Gastroesophageal sphincter (tissue), 4 donors: ENCODE measurements around the gene CGB1. TPM values are rescaled to one million over a fixed set of nuclear protein-coding genes. Genes with fewer than 3 reads are reported as not detected.
A peak's percentile ranks its signal among the peaks of the same experiment; 100 is the strongest.
"Not testable (repeated sequence)": the region's sequence is repeated elsewhere in the genome, so short reads cannot be mapped to it uniquely, and the experiment has no call there.

Experiments
- ATAC-seq: fragments of 150-250 bp; one replicate; pipeline ENCODE4 v1.9.1; 2016; ENCODE audit warnings: mild to moderate bottlenecking, moderate library complexity
- H3K27ac ChIP-seq, 4 donors: fragments of 200-600 bp; sonication (generic) in 3 of 4; 1 replicate in 3 of 4; 2 replicates in 1 of 4; pipeline ENCODE4 v1.5.1; 2016 to 2019
- H3K27me3 ChIP-seq: fragments of 200-600 bp; sonication (generic); one replicate; pipeline ENCODE4 v1.5.1; 2019
- H3K36me3 ChIP-seq, 2 donors: fragments of 200-600 bp; sonication (generic); one replicate each; pipeline ENCODE4 v1.5.1; 2019; ENCODE audit warnings: control low read depth in 1 of 2
- H3K4me1 ChIP-seq, 3 donors: fragments of 200-600 bp; sonication (generic); 1 replicate in 2 of 3; 2 replicates in 1 of 3; pipeline ENCODE4 v1.5.1; 2016 to 2019; ENCODE audit warnings: control low read depth in 2 of 3
- H3K4me3 ChIP-seq, 2 donors: fragments of 200-600 bp; sonication (generic); one replicate each; pipeline ENCODE4 v1.5.1; 2019; ENCODE audit warnings: mild to moderate bottlenecking in 1 of 2, moderate library complexity in 1 of 2
- H3K9me3 ChIP-seq, 3 donors: fragments of 200-600 bp; sonication (generic); one replicate each; pipeline ENCODE4 v1.5.1; 2017 to 2019; ENCODE audit warnings: control low read depth in 2 of 3
- CTCF ChIP-seq, 4 experiments: fragments of 200-600 bp in 2 of 4; fragments of 450-650 bp in 2 of 4; sonication (generic) in 1 of 4; IDR thresholded peaks; one replicate each; pipeline ENCODE4 v1.5.1; 2017 to 2019; ENCODE audit warnings: antibody characterized with exemption in 4 of 4, mild to moderate bottlenecking in 2 of 4, moderate library complexity in 2 of 4
- EP300 ChIP-seq: sonication (generic); formaldehyde crosslinking; IDR thresholded peaks from one replicate; pipeline ENCODE4 v1.6.1; 2017; ENCODE audit warnings: antibody characterized with exemption, mild to moderate bottlenecking
- POLR2A ChIP-seq, 2 donors: fragments of 450-650 bp; IDR thresholded peaks; one replicate each; pipeline ENCODE4 v1.6.1; 2017; ENCODE audit warnings: antibody characterized with exemption in 2 of 2, mild to moderate bottlenecking in 2 of 2, moderate library complexity in 1 of 2
- POLR2AphosphoS5 ChIP-seq: sonication (generic); formaldehyde crosslinking; IDR thresholded peaks from one replicate; pipeline ENCODE4 v1.6.1; 2017; ENCODE audit warnings: antibody characterized with exemption
- WGBS, 2 donors: methylation state at CpG; one replicate each; pipeline ENCODE4 v1.1.5; 2018; ENCODE audit warnings: low coverage in 1 of 2; 5-methylcytosine and 5-hydroxymethylcytosine counted together
- total RNA-seq, 4 donors: library from RNA; depleted of rRNA; stranded (reverse); fragments of >200 nt; gene quantifications; one replicate each; pipeline ENCODE4 v1.1.0, GENCODE V29; 2016

CGB1 gene
- total RNA-seq, 4 donors from 2014 or later, result not detected

DNA sequence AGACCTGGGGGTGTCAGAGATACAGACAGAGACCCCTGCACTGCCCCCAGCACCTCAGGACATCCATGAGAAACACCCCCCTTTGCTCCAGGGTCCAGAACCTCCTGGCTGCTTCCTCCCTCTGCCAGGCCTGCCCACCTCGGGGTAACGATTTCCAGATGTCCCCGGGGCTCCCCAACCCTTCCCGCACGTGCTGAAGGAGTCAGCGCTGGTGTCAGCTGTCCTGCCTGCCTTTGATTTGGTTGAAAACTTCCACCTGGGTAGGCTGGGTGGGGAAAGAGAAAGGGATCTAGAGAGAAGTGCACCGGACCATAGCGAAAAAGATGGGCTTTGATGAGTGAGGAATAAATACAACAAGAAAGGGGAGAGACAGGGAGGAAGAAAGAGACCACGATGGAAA lies 22.4 kb upstream of the CGB1 start:
- 32% methylated on average over 3 of the region's 9 CpGs; no CpG with 5 or more reads in 1 of the 2 donors for WGBS, 2 donors
- peaks cover 0 to 25% (median 16%) of the 10 kb centered on the region in 3 donors for H3K4me1 ChIP-seq
- H3K9me3 ChIP-seq, result no peaks in the 10 kb centered on the region
- no peak overlapping the region for H3K4me3 ChIP-seq
- no peak for TF ChIP-seq POLR2AphosphoS5
- TF ChIP-seq CTCF (IDR thresholded peaks at IDR 0.05), result no peak
- TF ChIP-seq EP300, result no peak
- TF ChIP-seq POLR2A (IDR thresholded peaks at IDR 0.05), result no peak
- H3K27me3 ChIP-seq, result peaks cover 63% of the 10 kb centered on the region
- ATAC-seq, result no peak
- H3K36me3 ChIP-seq, result no peaks in the 10 kb centered on the region
- H3K27ac ChIP-seq, result no peak overlapping the region

- no peak for ATAC-seq
- TF ChIP-seq EP300 (no peak), CTCF (IDR thresholded peaks at IDR 0.05) (no peak), POLR2AphosphoS5 (no peak), POLR2A (IDR thresholded peaks at IDR 0.05) (no peak)
- WGBS, 2 donors, result 20% methylated on average over 3 of the region's 10 CpGs; no CpG with 5 or more reads in 1 of the 2 donors
- Histone ChIP-seq H3K27me3 (peaks cover 58% of the 10 kb centered on the region), H3K4me3 (no peak overlapping the region), H3K4me1 (peaks cover 0 to 25% (median 16%) of the 10 kb centered on the region in 3 donors), H3K36me3 (no peaks in the 10 kb centered on the region), H3K27ac (no peak overlapping the region), H3K9me3 (no peaks in the 10 kb centered on the region)
These were observed 21.9 kb upstream of the CGB1 start for GRCh38 chr19:49058562-49058961.

- peak; percentile 69 for ATAC-seq
- H3K4me1 ChIP-seq, result peaks cover 0 to 25% (median 16%) of the 10 kb centered on the region in 3 donors
- H3K9me3 ChIP-seq, result no peaks in the 10 kb centered on the region
- TF ChIP-seq CTCF (IDR thresholded peaks at IDR 0.05) (no peak), EP300 (no peak), POLR2A (IDR thresholded peaks at IDR 0.05) (no peak), POLR2AphosphoS5 (no peak)
- H3K36me3 ChIP-seq, result no peaks in the 10 kb centered on the region
- 0 to 5% methylated on average over 9 to 14 of the region's 38 CpGs for WGBS, 2 donors
- peaks cover 50% of the 10 kb centered on the region for H3K27me3 ChIP-seq
- H3K4me3 ChIP-seq, result peak within 1 kb of the TSS; percentile 22 to 58
- H3K27ac ChIP-seq, result no peak within 1 kb of the TSS
These were observed 21.0 kb upstream of the CGB1 start, which contains the start of gene CGB7 for GRCh38 chr19:49057636-49058234. Gene CGB7 (minus strand): TSS chr19:49057749. CDS start chr19:49055375, 2,374 bp downstream.

- H3K27ac ChIP-seq, ATAC-seq, H3K36me3 ChIP-seq, H3K9me3 ChIP-seq: not testable (repeated sequence)
- 5 to 6% methylated on average over 3 to 11 of the region's 34 CpGs for WGBS, 2 donors
- H3K27me3 ChIP-seq, result peaks cover 43% of the 10 kb centered on the region
- H3K4me1 ChIP-seq, result peaks cover 0 to 25% (median 16%) of the 10 kb centered on the region in 3 donors
- H3K4me3 ChIP-seq, result peak overlapping the region; percentile 22 to 58
These were observed 20.4 kb upstream of the CGB1 start for GRCh38 chr19:49056902-49057596.

- Histone ChIP-seq H3K9me3 (no peaks in the 10 kb centered on the region), H3K27me3 (peaks cover 36% of the 10 kb centered on the region), H3K4me3 (peak overlapping the region; percentile 28 to 58), H3K36me3 (no peaks in the 10 kb centered on the region), H3K4me1 (peaks cover 0 to 25% (median 16%) of the 10 kb centered on the region in 3 donors), H3K27ac (peak overlapping the region in 1 of 4 donors; percentile 43)
- TF ChIP-seq POLR2AphosphoS5, result no peak
- TF ChIP-seq CTCF (IDR thresholded peaks at IDR 0.05), result peak in 2 of 4 experiments; percentile 39 to 59
- 0% methylated on average over 1 of the region's 63 CpGs; no CpG with 5 or more reads in 1 of the 2 donors for WGBS, 2 donors
- ATAC-seq, result peak; percentile 85
These were observed 19.6 kb upstream of the CGB1 start for GRCh38 chr19:49056101-49056901.

DNA sequence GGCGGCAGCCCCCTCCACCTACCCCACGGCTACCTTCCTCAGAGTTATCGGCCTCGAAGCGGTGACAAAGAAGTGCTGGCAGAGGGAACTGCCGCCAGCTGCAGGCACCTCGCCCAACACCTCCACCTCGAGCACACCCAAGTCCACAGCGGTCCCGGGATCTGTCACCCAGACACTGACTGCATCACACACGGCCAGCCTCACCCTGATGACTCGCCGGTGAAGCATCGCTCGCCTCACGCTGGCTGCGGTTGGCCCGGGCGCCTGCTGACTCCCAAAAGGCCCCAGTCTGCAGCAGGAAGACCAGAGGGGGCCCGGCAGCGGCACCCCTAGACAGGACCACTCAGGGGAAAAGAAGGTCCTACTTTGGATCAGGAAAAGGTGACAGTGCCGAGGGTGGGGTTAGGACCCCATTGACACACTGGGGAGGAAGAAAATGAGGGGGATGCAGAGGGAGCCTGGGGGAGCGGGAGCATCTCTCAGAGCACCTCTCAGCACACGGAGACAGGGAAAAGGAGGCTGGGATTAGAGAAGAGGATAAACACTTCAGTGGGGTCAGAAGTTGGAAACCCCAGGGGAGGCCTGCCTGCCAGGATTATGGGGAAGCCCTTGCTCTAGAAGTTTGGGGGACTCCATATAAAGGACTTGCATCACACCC lies 13.8 kb upstream of the CGB1 start:
- H3K27ac ChIP-seq, H3K9me3 ChIP-seq, H3K27me3 ChIP-seq, H3K4me1 ChIP-seq, H3K36me3 ChIP-seq, ATAC-seq, H3K4me3 ChIP-seq: not testable (repeated sequence)
- 59 to 92% methylated on average over 2 of the region's 24 CpGs for WGBS, 2 donors

- not testable (repeated sequence) for ATAC-seq, H3K4me1 ChIP-seq, H3K27me3 ChIP-seq, H3K9me3 ChIP-seq, H3K27ac ChIP-seq, H3K36me3 ChIP-seq, H3K4me3 ChIP-seq
- WGBS, 2 donors, result no CpG with 5 or more reads among the region's 4 CpGs
These were observed 13.1 kb upstream of the CGB1 start for GRCh38 chr19:49049834-49050233.
